Measurements from ENCODE around the gene PTPRU. TPM values are rescaled to one million over a fixed set of nuclear protein-coding genes. Genes with fewer than 3 reads are reported as not detected.
A peak's percentile ranks its signal among the peaks of the same experiment; 100 is the strongest.

Gene PTPRU
- total RNA-seq, 1 experiment from 2014 or later, result 41.4 TPM

DNA sequence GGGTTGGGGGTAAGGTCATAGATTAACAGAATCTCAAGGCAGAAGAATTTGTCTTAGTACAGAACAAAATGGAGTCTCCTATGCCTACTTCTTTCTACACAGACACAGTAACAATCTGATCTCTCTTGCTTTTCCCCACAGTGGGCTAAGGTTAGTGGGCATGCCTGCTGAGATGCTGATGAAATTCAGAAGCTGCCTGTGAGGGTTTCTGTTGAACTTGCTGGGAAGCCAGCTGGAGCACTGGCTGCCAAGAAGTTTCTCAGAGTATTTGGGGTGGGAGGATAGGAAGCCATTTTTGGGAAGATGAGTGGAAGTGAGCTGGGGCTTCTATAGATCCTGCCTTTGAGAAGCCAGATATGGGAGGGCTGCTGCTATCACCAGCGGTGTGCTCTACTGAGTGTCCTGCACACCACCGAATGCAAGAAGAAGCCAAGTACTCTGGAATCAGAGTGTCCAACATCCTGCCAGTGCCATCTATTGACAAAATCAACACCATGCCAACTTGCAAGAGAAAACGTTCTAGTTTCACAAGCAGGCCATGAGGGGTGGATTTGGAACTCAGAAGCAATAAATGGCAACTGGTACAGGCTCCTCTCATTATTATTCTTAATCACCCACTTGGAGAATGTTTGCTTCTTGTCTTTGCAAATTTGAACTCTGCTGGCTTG lies 102.7 kb downstream of the PTPRU start:
- Mint-ChIP-seq H3K4me3 (ENCODE audit: unreplicated experiment) (no peak overlapping the region), H3K27me3 (ENCODE audit: insufficient read depth, unreplicated experiment) (peaks cover 12% of the 10 kb centered on the region), H3K27ac (ENCODE audit: unreplicated experiment) (no peak overlapping the region), H3K9me3 (ENCODE audit: unreplicated experiment) (no peaks in the 10 kb centered on the region), H3K36me3 (ENCODE audit: insufficient read depth, unreplicated experiment) (no peaks in the 10 kb centered on the region), H3K4me1 (ENCODE audit: low read depth, unreplicated experiment) (no peaks in the 10 kb centered on the region)
- no peak overlapping the region for H3K4me3 ChIP-seq (ENCODE audit: low read depth, low read length)
- H3K27me3 ChIP-seq (replicated peaks; ENCODE audit: control insufficient read depth, insufficient read depth, low read length), result no peaks in the 10 kb centered on the region
- no peaks in the 10 kb centered on the region for H3K36me3 ChIP-seq (ENCODE audit: control insufficient read depth, insufficient read depth, low read length)
- no TSS peak for BruUV-seq (replicated peaks)
- CTCF ChIA-PET, result no interaction called here
- intact Hi-C loops (cut with micrococcal nuclease; ENCODE audit: unreplicated experiment), result no loop called here
- H3K4me1 ChIP-seq, result no peaks in the 10 kb centered on the region
- TF ChIP-seq, protein P1, sequence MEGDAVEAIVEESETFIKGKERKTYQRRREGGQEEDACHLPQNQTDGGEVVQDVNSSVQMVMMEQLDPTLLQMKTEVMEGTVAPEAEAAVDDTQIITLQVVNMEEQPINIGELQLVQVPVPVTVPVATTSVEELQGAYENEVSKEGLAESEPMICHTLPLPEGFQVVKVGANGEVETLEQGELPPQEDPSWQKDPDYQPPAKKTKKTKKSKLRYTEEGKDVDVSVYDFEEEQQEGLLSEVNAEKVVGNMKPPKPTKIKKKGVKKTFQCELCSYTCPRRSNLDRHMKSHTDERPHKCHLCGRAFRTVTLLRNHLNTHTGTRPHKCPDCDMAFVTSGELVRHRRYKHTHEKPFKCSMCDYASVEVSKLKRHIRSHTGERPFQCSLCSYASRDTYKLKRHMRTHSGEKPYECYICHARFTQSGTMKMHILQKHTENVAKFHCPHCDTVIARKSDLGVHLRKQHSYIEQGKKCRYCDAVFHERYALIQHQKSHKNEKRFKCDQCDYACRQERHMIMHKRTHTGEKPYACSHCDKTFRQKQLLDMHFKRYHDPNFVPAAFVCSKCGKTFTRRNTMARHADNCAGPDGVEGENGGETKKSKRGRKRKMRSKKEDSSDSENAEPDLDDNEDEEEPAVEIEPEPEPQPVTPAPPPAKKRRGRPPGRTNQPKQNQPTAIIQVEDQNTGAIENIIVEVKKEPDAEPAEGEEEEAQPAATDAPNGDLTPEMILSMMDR (IDR thresholded peaks at IDR 0.05; ENCODE audit: insufficient read depth in 1 of 2, low read depth in 1 of 2, low read length in 1 of 2, severe bottlenecking in 1 of 2, unreplicated experiment in 1 of 2), result no peak
- POLR2A ChIA-PET, result no interaction called here
- DNase-seq, result no peak
- H3K9me3 ChIP-seq, result no peaks in the 10 kb centered on the region

DNA sequence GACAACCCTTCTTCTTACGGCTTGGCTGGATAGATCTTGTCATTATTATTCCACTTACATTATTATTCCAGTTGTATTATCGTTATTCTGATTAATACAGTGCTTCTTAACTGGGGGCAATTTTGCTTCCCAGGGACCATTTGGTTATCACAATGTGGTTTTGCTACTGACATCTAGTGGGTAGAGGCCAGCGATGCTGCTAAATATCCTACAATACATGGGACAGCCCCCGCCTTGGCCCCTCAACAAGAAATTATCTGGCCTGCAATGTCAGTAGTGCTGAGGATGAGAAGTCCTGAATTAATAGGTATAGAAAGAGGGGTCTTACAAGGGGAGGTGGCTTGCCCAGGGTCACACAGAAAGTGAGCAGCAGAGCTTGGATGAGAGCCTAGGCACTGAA lies 105.6 kb downstream of the PTPRU start:
- no peak overlapping the region for H3K4me3 ChIP-seq (ENCODE audit: low read depth, low read length)

DNA sequence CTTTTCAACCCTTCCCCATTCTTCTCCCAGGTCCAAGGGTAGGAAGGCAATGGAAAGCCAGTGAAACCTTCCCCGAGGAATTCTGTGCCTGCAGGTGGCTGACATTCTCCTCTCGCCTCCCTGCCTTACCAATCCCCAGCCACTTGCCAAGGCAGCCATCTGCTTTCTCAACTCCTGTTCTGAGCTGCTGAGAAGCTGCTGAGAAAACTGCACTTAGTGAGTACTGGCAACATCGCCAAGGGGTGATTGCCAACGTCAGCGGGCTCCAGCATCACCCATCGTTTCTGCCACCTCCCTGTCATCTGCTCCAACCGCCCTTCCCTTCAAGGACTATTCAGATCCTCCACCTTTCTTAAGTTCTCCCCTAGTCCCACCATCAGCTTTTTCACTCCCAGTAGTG lies 106.0 kb downstream of the PTPRU start:
- Mint-ChIP-seq H3K27ac (ENCODE audit: unreplicated experiment) (no peak overlapping the region), H3K36me3 (ENCODE audit: insufficient read depth, unreplicated experiment) (no peaks in the 10 kb centered on the region), H3K4me3 (ENCODE audit: unreplicated experiment) (no peak overlapping the region), H3K4me1 (ENCODE audit: low read depth, unreplicated experiment) (no peaks in the 10 kb centered on the region), H3K27me3 (ENCODE audit: insufficient read depth, unreplicated experiment) (peaks cover 17% of the 10 kb centered on the region), H3K9me3 (ENCODE audit: unreplicated experiment) (no peaks in the 10 kb centered on the region)
- TF ChIP-seq, protein P1 (IDR thresholded peaks at IDR 0.05; ENCODE audit: insufficient read depth in 1 of 2, low read depth in 1 of 2, low read length in 1 of 2, severe bottlenecking in 1 of 2, unreplicated experiment in 1 of 2), result no peak
- H3K36me3 ChIP-seq (ENCODE audit: control insufficient read depth, insufficient read depth, low read length), result no peaks in the 10 kb centered on the region
- CTCF ChIA-PET, result interaction anchor here (0.7 kb wide), 1 partner anchor 10 kb away, joined by 3 read pairs; no protein-coding TSS in a partner anchor
- H3K4me3 ChIP-seq (ENCODE audit: low read depth, low read length), result no peak overlapping the region
- no peaks in the 10 kb centered on the region for H3K9me3 ChIP-seq
- POLR2A ChIA-PET, result no interaction called here
- intact Hi-C loops (cut with micrococcal nuclease; ENCODE audit: unreplicated experiment), result no loop called here
- H3K4me1 ChIP-seq, result no peaks in the 10 kb centered on the region
- no peaks in the 10 kb centered on the region for H3K27me3 ChIP-seq (replicated peaks; ENCODE audit: control insufficient read depth, insufficient read depth, low read length)
- DNase-seq, result no peak
- BruUV-seq (replicated peaks), result no TSS peak

More for the DNA sequence above, 105.6 kb downstream of the PTPRU start:
- CTCF ChIA-PET, result no interaction called here
- DNase-seq, result no peak
- H3K27me3 Mint-ChIP-seq (ENCODE audit: insufficient read depth, unreplicated experiment), result peaks cover 17% of the 10 kb centered on the region
- H3K4me1 ChIP-seq, result no peaks in the 10 kb centered on the region
- BruUV-seq (replicated peaks), result no TSS peak
- H3K36me3 ChIP-seq (ENCODE audit: control insufficient read depth, insufficient read depth, low read length), result no peaks in the 10 kb centered on the region
- H3K9me3 ChIP-seq, result no peaks in the 10 kb centered on the region
- intact Hi-C loops (cut with micrococcal nuclease; ENCODE audit: unreplicated experiment), result loop anchor here (2.0 kb wide), 1 partner anchor 105 kb away; the partner anchor contains the start of gene PTPRU
- no peaks in the 10 kb centered on the region for H3K27me3 ChIP-seq (replicated peaks; ENCODE audit: control insufficient read depth, insufficient read depth, low read length)
- TF ChIP-seq, protein P1 (IDR thresholded peaks at IDR 0.05; ENCODE audit: insufficient read depth in 1 of 2, low read depth in 1 of 2, low read length in 1 of 2, severe bottlenecking in 1 of 2, unreplicated experiment in 1 of 2), result peak; percentile 11 to 15
- H3K36me3 Mint-ChIP-seq (ENCODE audit: insufficient read depth, unreplicated experiment), result no peaks in the 10 kb centered on the region
- POLR2A ChIA-PET, result no interaction called here
- no peaks in the 10 kb centered on the region for H3K4me1 Mint-ChIP-seq (ENCODE audit: low read depth, unreplicated experiment)
- no peak overlapping the region for H3K4me3 Mint-ChIP-seq (ENCODE audit: unreplicated experiment)
- H3K27ac Mint-ChIP-seq (ENCODE audit: unreplicated experiment), result no peak overlapping the region
- H3K9me3 Mint-ChIP-seq (ENCODE audit: unreplicated experiment), result no peaks in the 10 kb centered on the region
